GM20431 (cell line): ENCODE measurements around the gene FATE1.

ENCODE experiments used
- in situ Hi-C: fragments of 300-500 bp; cut with MseI, MboI; formaldehyde crosslinking; loops from one replicate; pipeline ENCODE4 v1.15.0; 2020; ENCODE audit warnings: low sequenced_read_pairs; ENCODE audit not compliant: unreplicated experiment

The FATE1 gene

DNA sequence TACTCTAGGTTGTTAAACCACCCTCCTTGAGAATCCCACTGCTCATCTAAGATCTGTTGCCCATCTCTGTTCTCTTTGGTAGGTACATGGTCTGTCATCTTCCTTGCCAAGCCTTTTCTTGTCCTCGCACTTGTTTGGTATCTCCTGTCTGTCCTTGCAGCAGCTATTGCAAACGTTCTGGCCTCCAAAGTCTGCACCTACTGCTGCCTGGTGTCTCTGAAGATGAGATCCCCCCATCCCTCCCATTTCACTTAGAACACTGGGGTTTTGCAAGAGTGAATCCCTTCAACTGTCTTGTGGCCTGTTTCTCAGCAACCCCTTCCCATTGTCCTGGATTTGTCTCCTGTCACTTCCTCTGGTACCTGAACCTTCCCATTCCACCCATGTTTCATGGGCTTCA is 19.4 kb downstream of the FATE1 start:
- in situ Hi-C loops, result loop anchor here (25.0 kb wide), 1 partner anchor 1077 kb away; no protein-coding TSS in a partner anchor

- in situ Hi-C loops, result loop anchor here (25.0 kb wide), 1 partner anchor 1076 kb away; no protein-coding TSS in a partner anchor
Measured at GRCh38 chrX:151736685-151737084, 20.9 kb downstream of the FATE1 start.

DNA sequence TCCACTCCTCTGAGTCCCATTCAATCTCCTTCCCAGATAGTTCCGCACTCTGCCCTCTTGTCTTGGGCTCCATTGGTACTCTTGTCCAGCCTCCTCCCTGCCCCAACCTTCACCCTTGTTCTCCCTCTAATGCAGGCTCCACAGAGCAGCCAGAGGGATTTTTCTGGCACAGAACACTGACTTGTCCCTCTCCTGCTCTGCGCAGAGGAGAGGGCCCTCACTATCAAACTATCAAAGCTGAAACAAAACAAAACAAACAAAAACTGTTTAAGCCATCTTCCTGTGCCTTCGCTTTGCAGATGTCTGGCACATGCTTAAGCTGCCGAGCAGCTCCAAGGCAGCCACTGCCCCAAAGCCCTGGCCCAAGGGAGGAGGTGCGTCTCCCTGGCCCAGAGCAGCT is 21.7 kb downstream of the FATE1 start:
- in situ Hi-C loops, result loop anchor here (25.0 kb wide), 1 partner anchor 1075 kb away; no protein-coding TSS in a partner anchor

GRCh38 chrX:151738751-151739150 is 22.9 kb downstream of the FATE1 start:
- in situ Hi-C loops, result loop anchor here (25.0 kb wide), 1 partner anchor 1074 kb away; no protein-coding TSS in a partner anchor

- in situ Hi-C loops, result loop anchor here (25.0 kb wide), 1 partner anchor 1071 kb away; no protein-coding TSS in a partner anchor
Measured at GRCh38 chrX:151741606-151742005, 25.8 kb downstream of the FATE1 start.

GRCh38 chrX:151742311-151742710 is 26.5 kb downstream of the FATE1 start:
- in situ Hi-C loops, result loop anchor here (25.0 kb wide), 1 partner anchor 1070 kb away; no protein-coding TSS in a partner anchor

GRCh38 chrX:151743651-151744470 is 28.0 kb downstream of the FATE1 start:
- in situ Hi-C loops, result loop anchor here (25.0 kb wide), 1 partner anchor 1068 kb away; no protein-coding TSS in a partner anchor

DNA sequence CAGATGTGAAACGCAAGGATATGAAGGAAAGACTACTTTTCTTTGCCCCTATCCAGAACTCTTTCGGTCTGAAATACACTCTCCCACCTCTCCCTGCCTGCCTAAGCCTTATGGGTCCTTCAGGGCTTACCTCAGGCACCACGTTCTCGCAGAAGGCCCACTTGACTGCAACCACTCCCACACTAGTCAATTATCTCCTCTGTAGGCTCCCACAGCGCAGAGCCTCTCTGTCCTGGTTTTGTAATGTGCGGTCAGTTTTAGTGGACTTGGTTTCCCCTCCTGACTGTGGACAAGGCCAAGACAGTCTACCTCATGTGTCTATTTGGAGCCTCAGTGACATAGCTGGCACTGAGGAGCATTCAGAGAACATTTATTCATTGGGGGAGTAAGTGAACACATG is 29.8 kb downstream of the FATE1 start:
- in situ Hi-C loops, result loop anchor here (25.0 kb wide), 1 partner anchor 1067 kb away; no protein-coding TSS in a partner anchor

DNA sequence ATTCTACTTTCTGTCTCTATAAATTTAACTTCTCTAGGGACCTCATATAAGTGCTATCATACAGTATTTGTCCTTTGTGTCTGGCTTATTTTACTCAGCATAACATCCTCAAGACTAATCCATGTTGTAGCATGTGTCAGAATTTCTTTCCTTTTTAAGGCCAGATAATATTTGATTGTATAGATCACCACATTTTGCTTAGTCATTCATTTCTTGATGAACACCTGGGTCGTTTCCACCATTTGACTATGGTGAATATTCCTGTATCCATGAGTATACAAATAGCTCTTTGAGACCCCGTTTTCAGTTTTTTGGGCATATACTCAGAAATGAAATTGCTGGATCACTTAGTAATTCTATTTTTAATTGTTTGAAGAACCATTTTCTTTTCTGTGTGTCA is 30.7 kb downstream of the FATE1 start:
- in situ Hi-C loops, result loop anchor here (25.0 kb wide), 1 partner anchor 1066 kb away; no protein-coding TSS in a partner anchor

- in situ Hi-C loops, result no loop called here
Measured at GRCh38 chrX:151750511-151750910, 34.7 kb downstream of the FATE1 start.

DNA sequence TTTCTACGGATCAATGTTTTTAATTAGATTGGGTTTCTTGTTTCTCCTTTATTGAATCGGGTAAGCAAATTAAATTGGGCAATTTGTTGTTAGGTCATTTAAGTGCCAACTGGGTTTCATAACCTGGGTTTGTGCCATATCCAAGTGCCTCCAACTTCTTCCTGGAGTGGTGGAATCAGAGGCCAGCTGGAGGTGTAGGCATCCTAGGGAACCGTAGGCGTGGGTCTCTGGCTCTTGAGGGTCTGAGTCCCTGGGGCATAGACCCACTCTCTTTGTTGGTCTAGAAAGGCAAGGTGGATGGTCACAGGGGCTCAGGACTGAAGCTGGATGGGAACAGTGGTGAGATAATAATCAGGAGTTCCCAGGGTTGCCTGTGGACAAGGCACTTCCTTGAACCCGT is 37.0 kb downstream of the FATE1 start:
- in situ Hi-C loops, result no loop called here

DNA sequence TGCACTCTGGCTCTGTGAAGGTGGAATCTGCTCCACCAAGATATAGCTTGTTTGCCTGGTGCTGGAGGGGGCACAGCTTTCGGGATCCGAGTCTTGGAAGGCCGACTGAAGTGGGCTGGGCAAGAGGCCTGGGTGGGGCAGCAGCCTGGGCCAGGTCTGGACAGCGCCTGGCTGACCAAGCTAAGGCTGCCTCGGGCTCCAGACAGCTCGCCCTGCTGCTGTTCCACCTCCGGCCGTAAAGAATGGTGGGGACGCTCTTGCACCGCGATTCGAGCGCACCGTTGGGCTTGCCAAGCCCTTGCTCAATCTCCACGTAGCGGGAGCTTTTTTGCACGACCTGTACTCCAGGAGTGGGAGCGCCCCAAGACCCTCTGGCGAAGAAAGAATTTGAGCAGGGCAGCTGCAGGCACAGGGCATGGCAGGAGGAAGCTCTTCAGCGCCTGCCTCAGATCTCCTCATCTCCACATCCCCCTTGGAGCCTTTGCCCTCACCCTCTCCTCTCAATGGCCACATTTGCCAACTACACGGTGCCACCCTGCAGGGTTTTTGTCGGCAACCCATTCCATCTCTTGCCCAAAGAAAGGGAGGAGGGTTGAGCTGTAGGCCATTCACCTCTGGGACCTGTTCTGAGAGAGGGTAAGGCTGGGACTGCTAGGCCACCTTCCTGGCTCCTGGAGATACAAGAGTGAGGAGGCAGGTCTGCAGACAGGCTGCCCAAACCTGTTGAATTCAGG is 37.6 kb downstream of the FATE1 start:
- in situ Hi-C loops, result no loop called here

- in situ Hi-C loops, result no loop called here
Measured at GRCh38 chrX:151754047-151754429, 38.2 kb downstream of the FATE1 start.

GRCh38 chrX:151754641-151755215 is 38.9 kb downstream of the FATE1 start:
- in situ Hi-C loops, result no loop called here

GRCh38 chrX:151759041-151759708 is 43.3 kb downstream of the FATE1 start:
- in situ Hi-C loops, result no loop called here

GRCh38 chrX:151762802-151763201 is 47.0 kb downstream of the FATE1 start:
- in situ Hi-C loops, result no loop called here

DNA sequence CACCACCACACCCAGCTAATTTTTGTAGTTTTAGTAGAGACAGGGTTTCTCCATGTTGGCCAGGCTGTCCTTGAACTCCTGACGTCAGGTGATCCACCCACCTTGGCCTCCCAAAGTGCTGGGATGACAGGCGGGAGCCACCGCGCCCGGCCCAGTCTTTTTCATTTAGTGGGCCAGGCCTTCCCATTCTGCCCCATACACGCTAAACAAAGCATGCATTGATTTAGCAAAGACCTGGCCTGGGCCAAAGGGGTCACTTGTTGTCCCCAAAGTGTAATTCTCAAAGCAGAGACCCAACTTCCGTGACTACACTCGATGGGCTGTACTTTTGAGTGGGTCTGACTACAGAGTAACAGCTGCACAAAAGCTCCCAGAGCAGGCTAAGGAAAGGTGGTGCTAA is 47.9 kb downstream of the FATE1 start:
- in situ Hi-C loops, result no loop called here

DNA sequence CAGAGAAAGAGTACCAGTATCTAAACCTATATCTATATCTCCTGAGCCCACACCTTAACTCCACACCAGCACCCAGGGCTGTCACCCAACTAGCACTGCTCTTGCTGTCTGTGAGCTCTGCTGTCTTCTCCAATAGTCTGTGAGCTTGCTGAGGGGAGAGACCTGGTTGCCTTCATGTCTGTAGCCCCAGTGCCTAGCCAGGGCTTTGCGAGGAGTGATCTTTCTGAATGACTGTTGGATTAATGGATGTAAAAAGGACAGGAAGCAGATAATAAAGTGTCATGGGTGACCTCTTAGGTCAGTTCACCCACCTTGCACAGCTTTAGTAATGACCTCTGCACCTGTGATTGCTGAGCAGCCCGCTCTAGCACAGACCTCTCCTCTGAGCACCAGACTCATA is 49.2 kb downstream of the FATE1 start:
- in situ Hi-C loops, result no loop called here

DNA sequence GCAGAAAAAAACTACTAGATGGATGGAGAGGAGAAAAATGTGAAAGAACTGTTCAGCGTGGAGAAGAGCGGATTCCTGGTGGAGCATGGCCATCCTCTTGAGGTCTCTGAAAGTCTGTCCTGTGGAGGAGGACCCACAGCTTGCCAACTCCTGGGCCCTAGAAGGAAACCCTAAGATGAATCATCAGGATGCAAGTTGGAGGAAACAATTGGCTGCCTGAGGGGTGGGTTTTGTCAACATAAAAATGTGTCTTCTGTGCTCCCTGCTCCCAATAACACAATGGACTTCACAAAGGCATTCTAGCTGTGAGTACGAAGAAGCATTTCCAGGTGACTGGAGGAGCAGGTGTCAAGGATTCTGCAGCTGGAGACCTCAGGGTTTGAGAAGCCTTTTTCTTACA is 55.9 kb downstream of the FATE1 start:
- in situ Hi-C loops, result no loop called here
